ENCODE measurements around the gene TWF2. TPM values are rescaled to one million over a fixed set of nuclear protein-coding genes. Genes with fewer than 3 reads are reported as not detected.

Gene TWF2
- total RNA-seq, 4 donors from 2014 or later: 45.9 to 105 (median 50.2) TPM

DNA sequence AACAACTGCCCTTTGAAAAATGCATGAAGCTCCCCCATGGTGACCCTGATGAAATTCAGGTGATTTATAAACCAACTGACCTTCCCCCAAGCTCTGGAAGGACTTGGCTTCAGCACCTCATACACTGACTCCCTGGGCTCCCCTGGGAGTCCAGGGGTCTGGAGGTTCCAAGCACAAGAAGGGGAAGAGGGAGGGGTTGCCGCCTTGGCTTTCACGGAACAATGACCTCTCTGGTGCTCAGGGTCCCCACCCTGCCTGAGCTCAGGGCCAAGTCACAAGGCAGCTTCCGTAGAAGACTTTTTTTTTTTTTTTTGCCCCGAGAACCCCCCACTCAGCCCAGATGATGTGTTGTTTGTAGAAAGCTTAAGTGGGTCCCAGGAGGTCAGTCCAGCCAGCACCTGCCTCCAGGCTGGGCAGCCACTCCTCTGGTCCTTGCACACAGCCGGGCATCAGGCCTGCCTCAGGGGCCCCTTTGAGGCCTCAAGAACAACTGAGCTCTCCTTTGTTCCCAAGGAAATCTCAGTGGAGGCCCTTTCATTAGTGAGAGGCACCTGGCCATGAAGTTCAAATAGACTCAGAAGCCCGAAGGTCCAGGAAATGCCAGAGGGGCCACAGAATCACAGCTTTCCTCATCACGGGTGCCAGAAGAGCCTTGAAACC is 55.0 kb downstream of the TWF2 start:
- intact Hi-C loops (cut with DNase I; ENCODE audit: low total_unique reads): no loop called here
- DNase-seq: no peak
- H3K27me3 ChIP-seq: no peaks in the 10 kb centered on the region
- TF ChIP-seq, protein P1, sequence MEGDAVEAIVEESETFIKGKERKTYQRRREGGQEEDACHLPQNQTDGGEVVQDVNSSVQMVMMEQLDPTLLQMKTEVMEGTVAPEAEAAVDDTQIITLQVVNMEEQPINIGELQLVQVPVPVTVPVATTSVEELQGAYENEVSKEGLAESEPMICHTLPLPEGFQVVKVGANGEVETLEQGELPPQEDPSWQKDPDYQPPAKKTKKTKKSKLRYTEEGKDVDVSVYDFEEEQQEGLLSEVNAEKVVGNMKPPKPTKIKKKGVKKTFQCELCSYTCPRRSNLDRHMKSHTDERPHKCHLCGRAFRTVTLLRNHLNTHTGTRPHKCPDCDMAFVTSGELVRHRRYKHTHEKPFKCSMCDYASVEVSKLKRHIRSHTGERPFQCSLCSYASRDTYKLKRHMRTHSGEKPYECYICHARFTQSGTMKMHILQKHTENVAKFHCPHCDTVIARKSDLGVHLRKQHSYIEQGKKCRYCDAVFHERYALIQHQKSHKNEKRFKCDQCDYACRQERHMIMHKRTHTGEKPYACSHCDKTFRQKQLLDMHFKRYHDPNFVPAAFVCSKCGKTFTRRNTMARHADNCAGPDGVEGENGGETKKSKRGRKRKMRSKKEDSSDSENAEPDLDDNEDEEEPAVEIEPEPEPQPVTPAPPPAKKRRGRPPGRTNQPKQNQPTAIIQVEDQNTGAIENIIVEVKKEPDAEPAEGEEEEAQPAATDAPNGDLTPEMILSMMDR (IDR thresholded peaks at IDR 0.05): no peak
- TF ChIP-seq POLR2A (IDR thresholded peaks at IDR 0.05): no peak
- H3K4me1 ChIP-seq: no peaks in the 10 kb centered on the region
- H3K36me3 ChIP-seq: no peaks in the 10 kb centered on the region
- no peak overlapping the region for H3K27ac ChIP-seq
- no peak overlapping the region for H3K4me3 ChIP-seq
- H3K9me3 ChIP-seq: no peaks in the 10 kb centered on the region

GRCh38 chr3:52182691-52183090 is 56.3 kb downstream of the TWF2 start:
- no peaks in the 10 kb centered on the region for H3K36me3 ChIP-seq
- no peaks in the 10 kb centered on the region for H3K27me3 ChIP-seq
- intact Hi-C loops (cut with DNase I; ENCODE audit: low total_unique reads): no loop called here
- no peaks in the 10 kb centered on the region for H3K9me3 ChIP-seq
- no peak overlapping the region for H3K27ac ChIP-seq
- H3K4me1 ChIP-seq: no peaks in the 10 kb centered on the region
- TF ChIP-seq, protein P1 (IDR thresholded peaks at IDR 0.05): no peak
- TF ChIP-seq POLR2A (IDR thresholded peaks at IDR 0.05): no peak
- DNase-seq: no peak
- H3K4me3 ChIP-seq: no peak overlapping the region

- H3K27ac ChIP-seq: no peak overlapping the region
- H3K36me3 ChIP-seq: no peaks in the 10 kb centered on the region
- TF ChIP-seq, protein P1 (IDR thresholded peaks at IDR 0.05): no peak
- no peak for TF ChIP-seq POLR2A (IDR thresholded peaks at IDR 0.05)
- no peak overlapping the region for H3K4me3 ChIP-seq
- no peaks in the 10 kb centered on the region for H3K27me3 ChIP-seq
- no peaks in the 10 kb centered on the region for H3K9me3 ChIP-seq
- DNase-seq: no peak
- H3K4me1 ChIP-seq: no peaks in the 10 kb centered on the region
- intact Hi-C loops (cut with DNase I; ENCODE audit: low total_unique reads): no loop called here
Measured at GRCh38 chr3:52182196-52182595, 56.8 kb downstream of the TWF2 start.

DNA sequence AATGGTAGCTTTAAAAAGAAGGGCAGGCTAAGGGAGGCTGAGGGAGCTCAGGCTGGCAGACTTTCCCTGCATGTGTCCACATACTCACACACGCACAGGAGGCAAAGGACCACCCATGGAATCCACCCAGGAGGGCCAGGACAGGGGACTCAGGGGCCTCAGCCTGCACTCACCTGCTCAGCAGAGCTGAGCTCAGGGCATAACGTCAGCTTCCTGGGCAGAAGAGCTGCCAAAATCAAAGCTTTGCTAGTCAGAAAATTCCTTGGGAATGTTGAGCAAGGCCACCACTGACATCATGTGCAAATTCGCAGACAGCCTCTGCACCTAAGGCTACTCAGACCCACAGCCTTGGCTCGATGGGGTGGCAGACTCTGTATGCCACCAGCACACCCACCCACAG is 57.4 kb downstream of the TWF2 start:
- Histone ChIP-seq H3K4me1 (no peaks in the 10 kb centered on the region), H3K27ac (no peak overlapping the region), H3K9me3 (no peaks in the 10 kb centered on the region), H3K4me3 (no peak overlapping the region), H3K27me3 (no peaks in the 10 kb centered on the region), H3K36me3 (no peaks in the 10 kb centered on the region)
- intact Hi-C loops (cut with DNase I; ENCODE audit: low total_unique reads): no loop called here
- no peak for DNase-seq
- TF ChIP-seq POLR2A (IDR thresholded peaks at IDR 0.05): no peak
- TF ChIP-seq, protein P1 (IDR thresholded peaks at IDR 0.05): no peak

MicroRNAs within 50 kb of the gene (microRNA counts, 767-probe panel; counts per million panel counts)
- 9,217 to 11,566 counts per million in 2 donors for microRNA hsa-let-7g-5p

Small RNA genes within 50 kb of the gene (microRNA-seq; reads per million reads assigned to microRNA genes)
- 182,011 reads per million, percentile 100 among the genes with 10 or more reads in this experiment for gene MIRLET7G (ENCODE audit: borderline microRNAs expressed, borderline replicate concordance)

Small RNA genes within 50 kb of the gene (small RNA-seq; reads per million reads assigned to genes)
- gene MIRLET7G: 259 reads per million, percentile 96 among the genes with 10 or more reads in this experiment

Other genes starting within 250 kb of the TWF2 start
- gene RPL29, start 243.3 kb downstream of the TWF2 start, total RNA-seq: 1,000 to 10,000 TPM in 3 of 4 donors, 100 to 1,000 TPM in 1; 696 to 2,362 (median 1,238) TPM
- 10 to 100 TPM in 3 of 4 donors, 1 to 10 TPM in 1; 5.6 to 39.1 (median 12.3) TPM for gene DUSP7, start 182.6 kb downstream of the TWF2 start, total RNA-seq
- gene POC1A, start 84.7 kb downstream of the TWF2 start, total RNA-seq: 1 to 10 TPM in 3 of 4 donors, not detected in 1; 1.1 to 4.8 (median 4.7) TPM
- 10 to 100 TPM in 3 of 4 donors, 1 to 10 TPM in 1; 4.9 to 56.2 (median 36.2) TPM for gene ALAS1, start 41.0 kb downstream of the TWF2 start, total RNA-seq
- gene TLR9, start 13.5 kb downstream of the TWF2 start, total RNA-seq: 1 to 10 TPM in 1 of 4 donors, under 1 TPM in 1, not detected in 2; 0.14 to 1.5 TPM
- gene PPM1M, start 6.6 kb upstream of the TWF2 start, total RNA-seq: 10 to 100 TPM; 23.9 to 32.3 (median 31.5) TPM
- gene WDR82, start 39.5 kb upstream of the TWF2 start, total RNA-seq: 100 to 1,000 TPM in 1 of 4 donors, 10 to 100 TPM in 3; 24.6 to 128 (median 70.3) TPM
- gene GLYCTK, start 48.7 kb upstream of the TWF2 start, total RNA-seq: 10 to 100 TPM in 3 of 4 donors, 1 to 10 TPM in 1; 3.8 to 15.1 (median 10.8) TPM
- gene DNAH1, start 77.2 kb upstream of the TWF2 start, total RNA-seq: 10 to 100 TPM in 2 of 4 donors, 1 to 10 TPM in 2; 5.1 to 46.2 (median 11.0) TPM
- 10 to 100 TPM; 14.6 to 66.8 (median 50.3) TPM for gene BAP1, start 170.8 kb upstream of the TWF2 start, total RNA-seq
- 10 to 100 TPM in 1 of 4 donors, 1 to 10 TPM in 3; 1.5 to 13.4 (median 6.1) TPM for gene PHF7, start 171.5 kb upstream of the TWF2 start, total RNA-seq
- gene SEMA3G, start 205.9 kb upstream of the TWF2 start, total RNA-seq: 10 to 100 TPM in 3 of 4 donors, 1 to 10 TPM in 1; 4.4 to 91.2 (median 16.7) TPM
- gene TNNC1, start 214.9 kb upstream of the TWF2 start, total RNA-seq: 1 to 10 TPM in 3 of 4 donors, not detected in 1; 3.0 to 4.4 (median 3.4) TPM
- 100 to 1,000 TPM in 2 of 4 donors, 10 to 100 TPM in 2; 50.0 to 157 (median 114) TPM for gene NISCH, start 216.4 kb upstream of the TWF2 start, total RNA-seq